ENCODE results near the gene SPOUT1. TPM values are rescaled to one million over a fixed set of nuclear protein-coding genes. Genes with fewer than 3 reads are reported as not detected.

The SPOUT1 gene
- total RNA-seq, 1 donor = 10.1 TPM

GRCh38 chr9:128828719-128829452 is 708 bp downstream of the SPOUT1 start:
- Histone ChIP-seq H2AFZ (ENCODE audit: low read length) (peak overlapping the region; percentile 81), H3K4me3 (ENCODE audit: insufficient read depth, low read length) (peak overlapping the region; percentile 81), H3K9me3 (ENCODE audit: low read depth, low read length) (no peaks in the 10 kb centered on the region), H3K4me1 (ENCODE audit: insufficient read depth, low read length) (peaks cover 9% of the 10 kb centered on the region), H3K27ac (ENCODE audit: low read depth, low read length) (peak overlapping the region; percentile 52), H4K20me1 (ENCODE audit: insufficient read depth, low read length) (no peaks in the 10 kb centered on the region), H3K4me2 (ENCODE audit: insufficient read depth, low read length) (peak overlapping the region; percentile 89), H3K79me2 (ENCODE audit: insufficient read depth, low read length) (peaks cover 17% of the 10 kb centered on the region), H3K36me3 (ENCODE audit: insufficient read depth, low read length) (peaks cover 30% of the 10 kb centered on the region), H3K27me3 (ENCODE audit: insufficient read depth, low read length) (no peaks in the 10 kb centered on the region)
- no peak for DNase-seq (ENCODE audit: insufficient read length, low spot score, missing footprints)
- no peak for TF ChIP-seq CTCF (IDR thresholded peaks at IDR 0.05; ENCODE audit: extremely low read depth, low read depth, low read length)

GRCh38 chr9:128828267-128828666 is 1.3 kb downstream of the SPOUT1 start:
- H3K27me3 ChIP-seq (ENCODE audit: insufficient read depth, low read length) = no peaks in the 10 kb centered on the region
- peaks cover 32% of the 10 kb centered on the region for H3K36me3 ChIP-seq (ENCODE audit: insufficient read depth, low read length)
- no peak overlapping the region for H2AFZ ChIP-seq (ENCODE audit: low read length)
- H3K79me2 ChIP-seq (ENCODE audit: insufficient read depth, low read length) = peaks cover 17% of the 10 kb centered on the region
- no peaks in the 10 kb centered on the region for H3K9me3 ChIP-seq (ENCODE audit: low read depth, low read length)
- DNase-seq (ENCODE audit: insufficient read length, low spot score, missing footprints) = no peak
- no peak overlapping the region for H3K4me3 ChIP-seq (ENCODE audit: insufficient read depth, low read length)
- H3K27ac ChIP-seq (ENCODE audit: low read depth, low read length) = no peak overlapping the region
- peaks cover 9% of the 10 kb centered on the region for H3K4me1 ChIP-seq (ENCODE audit: insufficient read depth, low read length)
- TF ChIP-seq CTCF (IDR thresholded peaks at IDR 0.05; ENCODE audit: extremely low read depth, low read depth, low read length) = no peak
- H3K4me2 ChIP-seq (ENCODE audit: insufficient read depth, low read length) = peak overlapping the region; percentile 89
- H4K20me1 ChIP-seq (ENCODE audit: insufficient read depth, low read length) = no peaks in the 10 kb centered on the region

GRCh38 chr9:128825923-128826700 is 3.5 kb downstream of the SPOUT1 start:
- TF ChIP-seq CTCF (IDR thresholded peaks at IDR 0.05; ENCODE audit: extremely low read depth, low read depth, low read length) = no peak
- no peaks in the 10 kb centered on the region for H4K20me1 ChIP-seq (ENCODE audit: insufficient read depth, low read length)
- DNase-seq (ENCODE audit: insufficient read length, low spot score, missing footprints) = peak; percentile 83
- no peak overlapping the region for H3K4me2 ChIP-seq (ENCODE audit: insufficient read depth, low read length)
- H3K4me1 ChIP-seq (ENCODE audit: insufficient read depth, low read length) = peaks cover 9% of the 10 kb centered on the region
- no peaks in the 10 kb centered on the region for H3K27me3 ChIP-seq (ENCODE audit: insufficient read depth, low read length)
- H3K9me3 ChIP-seq (ENCODE audit: low read depth, low read length) = no peaks in the 10 kb centered on the region
- H3K4me3 ChIP-seq (ENCODE audit: insufficient read depth, low read length) = no peak overlapping the region
- peaks cover 17% of the 10 kb centered on the region for H3K79me2 ChIP-seq (ENCODE audit: insufficient read depth, low read length)
- peaks cover 49% of the 10 kb centered on the region for H3K36me3 ChIP-seq (ENCODE audit: insufficient read depth, low read length)
- no peak overlapping the region for H3K27ac ChIP-seq (ENCODE audit: low read depth, low read length)
- H2AFZ ChIP-seq (ENCODE audit: low read length) = no peak overlapping the region

GRCh38 chr9:128824911-128825310 is 4.7 kb downstream of the SPOUT1 start:
- Histone ChIP-seq H3K36me3 (ENCODE audit: insufficient read depth, low read length) (peaks cover 52% of the 10 kb centered on the region), H3K4me3 (ENCODE audit: insufficient read depth, low read length) (no peak overlapping the region), H2AFZ (ENCODE audit: low read length) (no peak overlapping the region)

More at GRCh38 chr9:128824911-128825310, 4.7 kb downstream of the SPOUT1 start:
- no peaks in the 10 kb centered on the region for H3K27me3 ChIP-seq (ENCODE audit: insufficient read depth, low read length)
- TF ChIP-seq CTCF (IDR thresholded peaks at IDR 0.05; ENCODE audit: extremely low read depth, low read depth, low read length) = no peak
- peaks cover 17% of the 10 kb centered on the region for H3K79me2 ChIP-seq (ENCODE audit: insufficient read depth, low read length)
- H3K4me2 ChIP-seq (ENCODE audit: insufficient read depth, low read length) = no peak overlapping the region
- H4K20me1 ChIP-seq (ENCODE audit: insufficient read depth, low read length) = peaks cover 2% of the 10 kb centered on the region
- peak; percentile 82 for DNase-seq (ENCODE audit: insufficient read length, low spot score, missing footprints)
- H3K27ac ChIP-seq (ENCODE audit: low read depth, low read length) = no peak overlapping the region
- H3K9me3 ChIP-seq (ENCODE audit: low read depth, low read length) = no peaks in the 10 kb centered on the region
- peaks cover 9% of the 10 kb centered on the region for H3K4me1 ChIP-seq (ENCODE audit: insufficient read depth, low read length)
